H1 (cell line): ENCODE measurements around the gene CAGE1.
"Not testable (repeated sequence)": the region's sequence is repeated elsewhere in the genome, so short reads cannot be mapped to it uniquely, and the experiment has no call there.

ENCODE experiments used
- ASH2L ChIP-seq: fragments of 200-600, 300-600 bp; sonication (generic); IDR thresholded peaks from one replicate; pipeline ENCODE4 v1.7.1; 2017; ENCODE audit warnings: low read length
- CREB1 ChIP-seq: IDR thresholded peaks from 2 replicates; pipeline ENCODE4 v1.6.1; 2012; ENCODE audit warnings: inconsistent platforms
- CTCF ChIP-seq, 3 experiments: IDR thresholded peaks; 1 replicate in 2 of 3; 2 replicates in 1 of 3; pipeline versions ENCODE4 v1.5.1 to v1.6.1; 2011; ENCODE audit warnings: low read length in 3 of 3, mild to moderate bottlenecking in 3 of 3, inconsistent platforms in 2 of 3, low read depth in 1 of 3, moderate library complexity in 1 of 3; ENCODE audit not compliant: insufficient read depth in 1 of 3; ENCODE audit errors: control extremely low read depth in 1 of 3
- HDAC2 ChIP-seq, 2 experiments: fragments of 300-600 bp in 1 of 2; sonication (generic) in 1 of 2; IDR thresholded peaks; 2 replicates each; pipeline ENCODE4 v1.6.1; 2011 to 2012; ENCODE audit warnings: low read depth in 2 of 2, low read length in 2 of 2, mild to moderate bottlenecking in 2 of 2, moderate library complexity in 2 of 2, borderline replicate concordance in 1 of 2, inconsistent platforms in 1 of 2
- MAX ChIP-seq: IDR thresholded peaks from 2 replicates; pipeline ENCODE4 v1.6.1; 2012; ENCODE audit warnings: inconsistent platforms
- POLR2AphosphoS5 ChIP-seq: IDR thresholded peaks from 2 replicates; pipeline ENCODE4 v1.6.1; 2011; ENCODE audit warnings: low read depth, low read length
- TBP ChIP-seq: IDR thresholded peaks from 2 replicates; pipeline ENCODE4 v1.6.1; 2011; ENCODE audit warnings: low read depth, low read length, improper control_type of control experiment
- TEAD4 ChIP-seq: IDR thresholded peaks from 2 replicates; pipeline ENCODE4 v1.6.1; 2012; ENCODE audit warnings: low read depth, low read length, inconsistent platforms, mixed read lengths
- YY1 ChIP-seq: IDR thresholded peaks from 2 replicates; pipeline ENCODE4 v1.6.1; 2011; ENCODE audit warnings: low read depth, mild to moderate bottlenecking, low read length
- ZNF274 ChIP-seq: IDR thresholded peaks from 2 replicates; pipeline ENCODE4 v1.7.0; 2012; ENCODE audit warnings: low read length, borderline replicate concordance; ENCODE audit errors: extremely low read depth

GRCh38 chr6:7344773-7345450 lies 44.6 kb downstream of the CAGE1 start:
- TF ChIP-seq CTCF (IDR thresholded peaks at IDR 0.05; ENCODE audit: control extremely low read depth in 1 of 3, insufficient read depth in 1 of 3, low read depth in 1 of 3, low read length in 3 of 3); TEAD4; ZNF274; TBP; ASH2L; MAX; YY1; POLR2AphosphoS5; CREB1; HDAC2 (IDR thresholded peaks at IDR 0.05; ENCODE audit: borderline replicate concordance in 1 of 2, low read depth in 2 of 2, low read length in 2 of 2): not testable (repeated sequence)
